Right lobe of liver (tissue), 4 donors: ENCODE results near the gene SEMA3E.

Experiments used
- POLR2A ChIP-seq: fragments of 450-650 bp; IDR thresholded peaks from one replicate; pipeline ENCODE4 v1.6.1; 2017; ENCODE audit warnings: antibody characterized with exemption, mild to moderate bottlenecking
- TF ChIP-seq, protein P1 (sequence below), 4 donors: fragments of 200-600 bp in 3 of 4; fragments of 450-650 bp in 1 of 4; IDR thresholded peaks; one replicate each; pipeline versions ENCODE4 v1.5.1 to v1.8.0; 2016 to 2022; ENCODE audit warnings: antibody characterized with exemption in 4 of 4, mild to moderate bottlenecking in 2 of 4
- donor health status: DM: no; HTN: no; CAD: no.
- donor health status: DM: no; HTN: no; CAD: no.
- donor health status: DM: no; HTN: yes; CAD: no.

DNA sequence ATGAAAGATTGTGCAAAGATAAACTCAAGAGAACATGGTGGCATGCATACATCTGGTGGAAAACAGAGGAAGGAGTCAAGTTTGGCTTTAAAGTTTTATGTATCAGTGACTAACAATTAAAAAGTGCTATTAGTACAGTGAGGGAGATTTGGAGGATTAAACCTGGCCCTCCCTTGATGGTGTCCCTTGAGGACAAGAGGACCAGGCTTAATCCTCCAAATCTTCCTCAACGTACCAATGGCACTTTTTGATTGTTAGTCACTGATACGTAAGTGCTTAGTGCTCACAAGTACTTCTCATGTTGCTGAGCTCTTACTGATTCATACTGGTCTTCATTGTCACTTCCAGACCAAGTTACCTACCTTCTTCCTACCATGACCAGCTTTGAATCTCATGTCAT, 47.2 kb upstream of the SEMA3E start:
- TF ChIP-seq, protein P1, sequence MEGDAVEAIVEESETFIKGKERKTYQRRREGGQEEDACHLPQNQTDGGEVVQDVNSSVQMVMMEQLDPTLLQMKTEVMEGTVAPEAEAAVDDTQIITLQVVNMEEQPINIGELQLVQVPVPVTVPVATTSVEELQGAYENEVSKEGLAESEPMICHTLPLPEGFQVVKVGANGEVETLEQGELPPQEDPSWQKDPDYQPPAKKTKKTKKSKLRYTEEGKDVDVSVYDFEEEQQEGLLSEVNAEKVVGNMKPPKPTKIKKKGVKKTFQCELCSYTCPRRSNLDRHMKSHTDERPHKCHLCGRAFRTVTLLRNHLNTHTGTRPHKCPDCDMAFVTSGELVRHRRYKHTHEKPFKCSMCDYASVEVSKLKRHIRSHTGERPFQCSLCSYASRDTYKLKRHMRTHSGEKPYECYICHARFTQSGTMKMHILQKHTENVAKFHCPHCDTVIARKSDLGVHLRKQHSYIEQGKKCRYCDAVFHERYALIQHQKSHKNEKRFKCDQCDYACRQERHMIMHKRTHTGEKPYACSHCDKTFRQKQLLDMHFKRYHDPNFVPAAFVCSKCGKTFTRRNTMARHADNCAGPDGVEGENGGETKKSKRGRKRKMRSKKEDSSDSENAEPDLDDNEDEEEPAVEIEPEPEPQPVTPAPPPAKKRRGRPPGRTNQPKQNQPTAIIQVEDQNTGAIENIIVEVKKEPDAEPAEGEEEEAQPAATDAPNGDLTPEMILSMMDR (IDR thresholded peaks at IDR 0.05) = no peak
- TF ChIP-seq POLR2A = no peak
